ENCODE results near the gene NT5C1A.

GRCh38 chr1:39688706-39689105, 16.8 kb upstream of the NT5C1A start:
- no peak for TF ChIP-seq CTCF (IDR thresholded peaks at IDR 0.05; ENCODE audit: poor library complexity, severe bottlenecking)
- no peak for TF ChIP-seq REST (IDR thresholded peaks at IDR 0.05; ENCODE audit: borderline replicate concordance)
- TF ChIP-seq POLR2AphosphoS5 (IDR thresholded peaks at IDR 0.05): no peak
- no peak for TF ChIP-seq TAF1 (IDR thresholded peaks at IDR 0.05; ENCODE audit: low read depth)
- TF ChIP-seq EZH2 (IDR thresholded peaks at IDR 0.05; ENCODE audit: borderline replicate concordance, insufficient read depth, low read length, poor library complexity, severe bottlenecking): no peak
- no peak for TF ChIP-seq EP300 (conservative IDR thresholded peaks at IDR 0.05; ENCODE audit: poor library complexity, severe bottlenecking)
